CD4-positive, alpha-beta memory T cell (primary cell): ENCODE measurements around the gene ZNG1A. TPM values are rescaled to one million over a fixed set of nuclear protein-coding genes. Genes with fewer than 3 reads are reported as not detected.
A peak's percentile ranks its signal among the peaks of the same experiment; 100 is the strongest.
"Not testable (repeated sequence)": the region's sequence is repeated elsewhere in the genome, so short reads cannot be mapped to it uniquely, and the experiment has no call there.

ENCODE experiments used
- CTCF ChIA-PET: fragments of 350-600 bp; sonication (Branson Sonifier 250); formaldehyde crosslinking; loops from one replicate; lab custom pipeline; 2021; ENCODE audit warnings: inconsistent platforms; ENCODE audit not compliant: partially characterized antibody; lab: Charles Lee
- POLR2A ChIA-PET: fragments of 350-600 bp; sonication (Branson Sonifier 250); formaldehyde crosslinking; loops from one replicate; lab custom pipeline; 2021; ENCODE audit not compliant: partially characterized antibody; lab: Charles Lee
- DNase-seq, 5 donors: peaks; one replicate each; pipeline versions ENCODE4 v3.0.0 to v3.0.0-alpha.2; 2020 to 2022; ENCODE audit warnings: mixed read lengths in 1 of 5
- H3K27ac ChIP-seq: one replicate; pipeline ENCODE4 v1.7.0; 2013; ENCODE audit warnings: low read depth, low read length
- H3K27me3 ChIP-seq: 2 replicates; pipeline ENCODE4 v1.7.0; 2013; ENCODE audit warnings: mild to moderate bottlenecking, low read length, moderate library complexity; ENCODE audit not compliant: insufficient read depth
- H3K36me3 ChIP-seq: 2 replicates; pipeline ENCODE4 v1.7.0; 2013; ENCODE audit warnings: mild to moderate bottlenecking, low read length, moderate library complexity; ENCODE audit not compliant: insufficient read depth
- H3K4me1 ChIP-seq: 2 replicates; pipeline ENCODE4 v1.7.0; 2013; ENCODE audit warnings: mild to moderate bottlenecking, low read length, moderate library complexity; ENCODE audit not compliant: insufficient read depth
- H3K4me3 ChIP-seq, 2 donors: one replicate each; pipeline ENCODE4 v1.7.0; 2013; ENCODE audit warnings: low read length in 2 of 2, mild to moderate bottlenecking in 1 of 2
- H3K9me3 ChIP-seq, 2 donors: one replicate each; pipeline ENCODE4 v1.7.0; 2013; ENCODE audit warnings: low read length in 2 of 2, control low read depth in 1 of 2; ENCODE audit not compliant: control insufficient read depth in 1 of 2
- H3K27ac Mint-ChIP-seq, 7 donors: one replicate each; pipeline ENCODE4 v1.8.0; 2020 to 2021; ENCODE audit warnings: mixed read lengths in 7 of 7, mild to moderate bottlenecking in 6 of 7, inconsistent platforms in 3 of 7, moderate library complexity in 3 of 7
- H3K27me3 Mint-ChIP-seq, 2 donors: one replicate each; pipeline ENCODE4 v1.8.0; 2020 to 2021; ENCODE audit warnings: mixed read lengths in 2 of 2
- H3K36me3 Mint-ChIP-seq, 2 donors: one replicate each; pipeline ENCODE4 v1.8.0; 2020 to 2021; ENCODE audit warnings: mixed read lengths in 2 of 2, inconsistent platforms in 1 of 2, mild to moderate bottlenecking in 1 of 2
- H3K4me1 Mint-ChIP-seq, 4 donors: one replicate each; pipeline ENCODE4 v1.8.0; 2020 to 2021; ENCODE audit warnings: mixed read lengths in 4 of 4, mild to moderate bottlenecking in 1 of 4
- H3K4me3 Mint-ChIP-seq, 8 donors: one replicate each; pipeline ENCODE4 v1.8.0; 2020 to 2021; ENCODE audit warnings: mixed read lengths in 8 of 8, mild to moderate bottlenecking in 7 of 8, moderate library complexity in 6 of 8, inconsistent platforms in 3 of 8
- H3K9me3 Mint-ChIP-seq, 8 donors: one replicate each; pipeline ENCODE4 v1.8.0; 2020 to 2021; ENCODE audit warnings: mixed read lengths in 8 of 8, mild to moderate bottlenecking in 5 of 8, inconsistent platforms in 3 of 8, moderate library complexity in 1 of 8
- intact Hi-C: fragments of 100-400 bp; cut with micrococcal nuclease; formaldehyde crosslinking; loops from one replicate; pipeline ENCODE4 v1.15.1; 2023
- polyA plus RNA-seq, 2 donors: library from polyadenylated mRNA; unstranded; fragments of 300-500 nt; fragmentation: Illumina TruSeq; gene quantifications; one replicate each; pipeline ENCODE4 v1.2.3, GENCODE V29; 2021
- total RNA-seq, 2 experiments: library from RNA; stranded (reverse); gene quantifications; one replicate each; pipeline ENCODE4 v1.2.3, GENCODE V29; 2021

Gene ZNG1A
- total RNA-seq (10 to 100 TPM; 28.4 to 31.7 TPM), polyA plus RNA-seq (10 to 100 TPM; 17.3 to 34.8 TPM)

GRCh38 chr9:178970-179383, at the start of gene ZNG1A:
Gene ZNG1A, minus strand, starts transcription at chr9:179056. Its CDS starts 87 bp downstream, at chr9:178969.
- H3K27ac Mint-ChIP-seq, result peak within 1 kb of the TSS; percentile 88 to 96 (median 92)
- H3K36me3 Mint-ChIP-seq, H3K4me1 ChIP-seq, H3K4me3 ChIP-seq, H3K9me3 Mint-ChIP-seq, intact Hi-C loops, H3K36me3 ChIP-seq, H3K9me3 ChIP-seq, H3K27me3 Mint-ChIP-seq, CTCF ChIA-PET, POLR2A ChIA-PET, H3K27me3 ChIP-seq: not testable (repeated sequence)
- peak within 1 kb of the TSS in 7 of 8 donors; percentile 59 to 86 (median 78) for H3K4me3 Mint-ChIP-seq
- DNase-seq, result peak in 4 of 5 donors; percentile 84 to 96 (median 91)
- H3K27ac ChIP-seq, result peak within 1 kb of the TSS; percentile 49
- H3K4me1 Mint-ChIP-seq, result peaks cover 1 to 19% (median 7%) of the 10 kb centered on the region in 4 donors

GRCh38 chr9:227860-228259, 49.0 kb upstream of the ZNG1A start:
- Mint-ChIP-seq H3K4me1 (peaks cover 5 to 11% (median 8%) of the 10 kb centered on the region in 4 donors), H3K36me3 (no peaks in the 10 kb centered on the region), H3K4me3 (no peak overlapping the region), H3K27me3 (no peaks in the 10 kb centered on the region), H3K27ac (peak overlapping the region in 4 of 7 donors; percentile 26 to 81 (median 63)), H3K9me3 (peaks cover 0 to 2% (median 0%) of the 10 kb centered on the region in 8 donors)
- Histone ChIP-seq H3K4me3 (no peak overlapping the region), H3K27me3 (no peaks in the 10 kb centered on the region), H3K27ac (no peak overlapping the region), H3K9me3 (no peaks in the 10 kb centered on the region), H3K4me1 (peaks cover 19% of the 10 kb centered on the region), H3K36me3 (no peaks in the 10 kb centered on the region)
- POLR2A ChIA-PET, result no interaction called here
- CTCF ChIA-PET, result no interaction called here
- intact Hi-C loops, result no loop called here
- no peak for DNase-seq

- ChIA-PET POLR2A (interaction anchor here (1.1 to 2.1 kb wide), 3 partner anchors 9 to 53 kb away, joined by 3 to 10 read pairs (median 3); no protein-coding TSS in a partner anchor), CTCF (no interaction called here)
- H3K9me3 Mint-ChIP-seq, result no peaks in the 10 kb centered on the region
- H3K27ac Mint-ChIP-seq, result peak overlapping the region in 2 of 7 donors; percentile 4 to 20
- Histone ChIP-seq H3K36me3 (no peaks in the 10 kb centered on the region), H3K9me3 (no peaks in the 10 kb centered on the region), H3K4me1 (peaks cover 33% of the 10 kb centered on the region), H3K4me3 (no peak overlapping the region), H3K27me3 (no peaks in the 10 kb centered on the region), H3K27ac (no peak overlapping the region)
- intact Hi-C loops, result no loop called here
- DNase-seq, result no peak
- peaks cover 16 to 33% (median 23%) of the 10 kb centered on the region in 4 donors for H3K4me1 Mint-ChIP-seq
- no peaks in the 10 kb centered on the region for H3K36me3 Mint-ChIP-seq
- peak overlapping the region in 3 of 8 donors; percentile 18 to 37 (median 31) for H3K4me3 Mint-ChIP-seq
- H3K27me3 Mint-ChIP-seq, result no peaks in the 10 kb centered on the region
Observed at GRCh38 chr9:224582-225520, 46.0 kb upstream of the ZNG1A start.

- peaks cover 33% of the 10 kb centered on the region for H3K4me1 ChIP-seq
- Mint-ChIP-seq H3K27me3 (no peaks in the 10 kb centered on the region), H3K9me3 (no peaks in the 10 kb centered on the region), H3K27ac (peak overlapping the region in 3 of 7 donors; percentile 14 to 40 (median 37)), H3K36me3 (no peaks in the 10 kb centered on the region), H3K4me3 (peak overlapping the region in 3 of 8 donors; percentile 14 to 31 (median 21)), H3K4me1 (peaks cover 16 to 36% (median 23%) of the 10 kb centered on the region in 4 donors)
- DNase-seq, result no peak
- H3K9me3 ChIP-seq, result no peaks in the 10 kb centered on the region
- intact Hi-C loops, result no loop called here
- ChIA-PET CTCF (no interaction called here), POLR2A (interaction anchor here (2.1 to 2.9 kb wide), 2 partner anchors 49 to 54 kb away, joined by 10 to 17 read pairs; no protein-coding TSS in a partner anchor)
- H3K27me3 ChIP-seq, result no peaks in the 10 kb centered on the region
- no peaks in the 10 kb centered on the region for H3K36me3 ChIP-seq
- H3K27ac ChIP-seq, result no peak overlapping the region
- H3K4me3 ChIP-seq, result no peak overlapping the region
Observed at GRCh38 chr9:224026-224425, 45.2 kb upstream of the ZNG1A start.

GRCh38 chr9:223152-223551, 44.3 kb upstream of the ZNG1A start:
- Mint-ChIP-seq H3K9me3 (no peaks in the 10 kb centered on the region), H3K36me3 (no peaks in the 10 kb centered on the region), H3K27ac (peak overlapping the region in 5 of 7 donors; percentile 5 to 88 (median 61)), H3K4me1 (peaks cover 16 to 36% (median 23%) of the 10 kb centered on the region in 4 donors), H3K4me3 (peak overlapping the region in 6 of 8 donors; percentile 4 to 69 (median 41)), H3K27me3 (no peaks in the 10 kb centered on the region)
- DNase-seq, result no peak
- H3K27me3 ChIP-seq, result no peaks in the 10 kb centered on the region
- no peak overlapping the region for H3K27ac ChIP-seq
- ChIA-PET CTCF (interaction anchor here (1.1 kb wide), 1 partner anchor 18 kb away, joined by 3 read pairs; no protein-coding TSS in a partner anchor), POLR2A (interaction anchor here (1.3 to 2.9 kb wide), 4 partner anchors 19 to 59 kb away, joined by 3 to 17 read pairs (median 8); no protein-coding TSS in a partner anchor)
- H3K9me3 ChIP-seq, result no peaks in the 10 kb centered on the region
- intact Hi-C loops, result no loop called here
- H3K36me3 ChIP-seq, result no peaks in the 10 kb centered on the region
- H3K4me1 ChIP-seq, result peaks cover 33% of the 10 kb centered on the region
- H3K4me3 ChIP-seq, result no peak overlapping the region

- Histone ChIP-seq H3K9me3 (no peaks in the 10 kb centered on the region), H3K27me3 (no peaks in the 10 kb centered on the region), H3K4me1 (peaks cover 34% of the 10 kb centered on the region), H3K4me3 (no peak overlapping the region), H3K36me3 (no peaks in the 10 kb centered on the region), H3K27ac (no peak overlapping the region)
- peak in 1 of 5 donors; percentile 6 for DNase-seq
- H3K4me1 Mint-ChIP-seq, result peaks cover 18 to 36% (median 23%) of the 10 kb centered on the region in 4 donors
- peak overlapping the region; percentile 5 to 88 (median 71) for H3K27ac Mint-ChIP-seq
- H3K27me3 Mint-ChIP-seq, result no peaks in the 10 kb centered on the region
- H3K9me3 Mint-ChIP-seq, result no peaks in the 10 kb centered on the region
- POLR2A ChIA-PET, result interaction anchor here (0.6 to 2.9 kb wide), 6 partner anchors 14 to 60 kb away, joined by 3 to 17 read pairs (median 3); no protein-coding TSS in a partner anchor
- intact Hi-C loops, result no loop called here
- no peaks in the 10 kb centered on the region for H3K36me3 Mint-ChIP-seq
- CTCF ChIA-PET, result interaction anchor here (1.1 kb wide), 1 partner anchor 19 kb away, joined by 3 read pairs; no protein-coding TSS in a partner anchor
- H3K4me3 Mint-ChIP-seq, result peak overlapping the region in 7 of 8 donors; percentile 7 to 69 (median 31)
Observed at GRCh38 chr9:221989-222776, 43.3 kb upstream of the ZNG1A start.
